Neural cell (in vitro differentiated cells): ENCODE measurements around the gene MYOM1. TPM values are rescaled to one million over a fixed set of nuclear protein-coding genes. Genes with fewer than 3 reads are reported as not detected.

Experiments used
- H2AFZ ChIP-seq: fragments of 200-600, 300-800 bp; sonication (generic), shearing (Covaris generic); 2 replicates; pipeline ENCODE4 v1.6.0; 2014; ENCODE audit warnings: low read depth, mild to moderate bottlenecking, antibody characterized with exemption, low read length, moderate library complexity
- H3F3A ChIP-seq: fragments of 200-600 bp; shearing (Covaris generic); 2 replicates; pipeline ENCODE4 v1.6.1; 2016; ENCODE audit warnings: mild to moderate bottlenecking, moderate library complexity, mixed read lengths, antibody characterized with exemption, low read length; ENCODE audit not compliant: insufficient read depth, poor library complexity, severe bottlenecking
- H3K27ac ChIP-seq: fragments of 200-600, 300-800 bp; sonication (generic), shearing (Covaris generic); 2 replicates; pipeline ENCODE4 v1.5.1; 2014; ENCODE audit warnings: mild to moderate bottlenecking, low read length, moderate library complexity
- H3K27me3 ChIP-seq: fragments of 300-800, 200-600 bp; sonication (generic), shearing (Covaris generic); 2 replicates; pipeline ENCODE4 v1.6.0; 2014; ENCODE audit warnings: mild to moderate bottlenecking, low read depth, low read length, moderate library complexity; ENCODE audit not compliant: insufficient read depth
- H3K36me3 ChIP-seq: fragments of 300-800, 200-600 bp; sonication (generic), shearing (Covaris generic); 2 replicates; pipeline ENCODE4 v1.5.1; 2014; ENCODE audit warnings: mild to moderate bottlenecking, antibody characterized with exemption, low read length, moderate library complexity; ENCODE audit not compliant: insufficient read depth
- H3K4me2 ChIP-seq: fragments of 300-800, 200-600 bp; sonication (generic), shearing (Covaris generic); 2 replicates; pipeline ENCODE4 v1.6.0; 2014; ENCODE audit warnings: mild to moderate bottlenecking, low read length
- H3K4me3 ChIP-seq: fragments of 300-800, 200-600 bp; sonication (generic), shearing (Covaris generic); 2 replicates; pipeline ENCODE4 v1.5.1; 2014; ENCODE audit warnings: mild to moderate bottlenecking, low read length, moderate library complexity
- H3K79me2 ChIP-seq: fragments of 200-600 bp; shearing (Covaris generic); replicated peaks from 2 replicates; pipeline ENCODE4 v1.6.0; 2014; ENCODE audit warnings: mild to moderate bottlenecking, low read length, moderate library complexity; ENCODE audit not compliant: insufficient read depth
- H3K9ac ChIP-seq: fragments of 300-800, 200-600 bp; sonication (generic), shearing (Covaris generic); 2 replicates; pipeline ENCODE4 v1.6.1; 2016; ENCODE audit warnings: mild to moderate bottlenecking, low read length, mixed read lengths
- H3K9me2 ChIP-seq: fragments of 200-600 bp; shearing (Covaris generic); 2 replicates; pipeline ENCODE4 v1.6.1; 2016; ENCODE audit warnings: mild to moderate bottlenecking, low read length, mixed read lengths; ENCODE audit not compliant: insufficient read depth
- H3K9me3 ChIP-seq: fragments of 200-600, 300-800 bp; sonication (generic), shearing (Covaris generic); 2 replicates; pipeline ENCODE4 v1.6.1; 2016; ENCODE audit warnings: mild to moderate bottlenecking, mixed run types, low read length, moderate library complexity, mixed read lengths
- H4K20me1 ChIP-seq: fragments of 200-600 bp; shearing (Covaris generic); 2 replicates; pipeline ENCODE4 v1.6.1; 2016; ENCODE audit warnings: mild to moderate bottlenecking, mixed run types; ENCODE audit not compliant: insufficient read depth
- CTCF ChIP-seq: fragments of 450-650 bp; IDR thresholded peaks from 2 replicates; pipeline ENCODE4 v1.5.1; 2014; ENCODE audit warnings: antibody characterized with exemption, mild to moderate bottlenecking, moderate library complexity; ENCODE audit not compliant: poor library complexity, severe bottlenecking
- EP300 ChIP-seq: fragments of 450-650 bp; conservative IDR thresholded peaks from 2 replicates; pipeline ENCODE4 v1.6.1; 2014; ENCODE audit warnings: antibody characterized with exemption, mild to moderate bottlenecking, moderate library complexity; ENCODE audit not compliant: poor library complexity, severe bottlenecking
- EZH2 ChIP-seq: fragments of 200-600, 300-800 bp; shearing (Covaris generic), sonication (generic); IDR thresholded peaks from 2 replicates; pipeline ENCODE4 v1.6.1; 2014; ENCODE audit warnings: antibody characterized with exemption, low read length, borderline replicate concordance, mild to moderate bottlenecking; ENCODE audit not compliant: insufficient read depth, poor library complexity, severe bottlenecking
- MXI1 ChIP-seq: fragments of 450-650 bp; conservative IDR thresholded peaks from 2 replicates; pipeline ENCODE4 v1.6.1; 2014; ENCODE audit warnings: antibody characterized with exemption, mild to moderate bottlenecking; ENCODE audit not compliant: poor library complexity, severe bottlenecking
- POLR2AphosphoS5 ChIP-seq: IDR thresholded peaks from 2 replicates; pipeline ENCODE4 v1.6.1; 2012
- RAD21 ChIP-seq: fragments of 450-650 bp; conservative IDR thresholded peaks from 2 replicates; pipeline ENCODE4 v1.6.1; 2014; ENCODE audit warnings: antibody characterized with exemption, mild to moderate bottlenecking, moderate library complexity
- REST ChIP-seq: IDR thresholded peaks from 2 replicates; pipeline ENCODE4 v1.6.1; 2012; ENCODE audit warnings: borderline replicate concordance
- SMC3 ChIP-seq: fragments of 450-650 bp; conservative IDR thresholded peaks from 2 replicates; pipeline ENCODE4 v1.6.1; 2014; ENCODE audit warnings: antibody characterized with exemption, mild to moderate bottlenecking, moderate library complexity; ENCODE audit not compliant: poor library complexity
- TAF1 ChIP-seq: IDR thresholded peaks from 2 replicates; pipeline ENCODE4 v1.6.1; 2012; ENCODE audit warnings: low read depth
- polyA plus RNA-seq: library from polyadenylated mRNA; depleted of rRNA; stranded (reverse); fragments of >200 nt; gene quantifications from 2 replicates; pipeline ENCODE4 v1.2.3, GENCODE V29; 2014

The MYOM1 gene
- polyA plus RNA-seq, 1 donor from 2014 or later = 1.7 TPM

GRCh38 chr18:3268306-3268705 lies 48.5 kb upstream of the MYOM1 start:
- H3K9me3 ChIP-seq = no peaks in the 10 kb centered on the region
- no peaks in the 10 kb centered on the region for H3K27me3 ChIP-seq
- H3K9ac ChIP-seq = no peak overlapping the region
- H3K9me2 ChIP-seq = no peaks in the 10 kb centered on the region
- H3K79me2 ChIP-seq = peaks cover 87% of the 10 kb centered on the region
- no peak overlapping the region for H2AFZ ChIP-seq
- no peak overlapping the region for H3K4me3 ChIP-seq
- no peak overlapping the region for H3K27ac ChIP-seq
- H4K20me1 ChIP-seq = peaks cover 4% of the 10 kb centered on the region
- no peak overlapping the region for H3K4me2 ChIP-seq
- no peaks in the 10 kb centered on the region for H3F3A ChIP-seq
- no peaks in the 10 kb centered on the region for H3K36me3 ChIP-seq
- TF ChIP-seq CTCF (no peak), POLR2AphosphoS5 (no peak), EP300 (no peak), MXI1 (no peak), RAD21 (no peak), EZH2 (no peak), TAF1 (no peak), REST (no peak), SMC3 (no peak)

- no peaks in the 10 kb centered on the region for H3K36me3 ChIP-seq
- peaks cover 4% of the 10 kb centered on the region for H4K20me1 ChIP-seq
- H3K27ac ChIP-seq = no peak overlapping the region
- TF ChIP-seq POLR2AphosphoS5 = no peak
- no peaks in the 10 kb centered on the region for H3K9me3 ChIP-seq
- H3K9me2 ChIP-seq = no peaks in the 10 kb centered on the region
- no peaks in the 10 kb centered on the region for H3K27me3 ChIP-seq
- H2AFZ ChIP-seq = no peak overlapping the region
- H3K4me3 ChIP-seq = no peak overlapping the region
- H3F3A ChIP-seq = no peaks in the 10 kb centered on the region
- peaks cover 84% of the 10 kb centered on the region for H3K79me2 ChIP-seq
- H3K4me2 ChIP-seq = no peak overlapping the region
- no peak overlapping the region for H3K9ac ChIP-seq
Measured at GRCh38 chr18:3266062-3266608, 46.4 kb upstream of the MYOM1 start.

GRCh38 chr18:3265564-3266033 lies 45.8 kb upstream of the MYOM1 start:
- no peak overlapping the region for H3K4me2 ChIP-seq
- no peak overlapping the region for H3K9ac ChIP-seq
- H3K9me2 ChIP-seq = no peaks in the 10 kb centered on the region
- no peaks in the 10 kb centered on the region for H3K9me3 ChIP-seq
- no peak overlapping the region for H2AFZ ChIP-seq
- peaks cover 4% of the 10 kb centered on the region for H4K20me1 ChIP-seq
- H3F3A ChIP-seq = no peaks in the 10 kb centered on the region
- no peak overlapping the region for H3K27ac ChIP-seq
- no peaks in the 10 kb centered on the region for H3K27me3 ChIP-seq
- no peak for TF ChIP-seq EZH2
- TF ChIP-seq CTCF = no peak
- TF ChIP-seq POLR2AphosphoS5 = no peak
- TF ChIP-seq SMC3 = no peak
- no peak for TF ChIP-seq TAF1
- TF ChIP-seq RAD21 = no peak
- TF ChIP-seq REST = no peak
- TF ChIP-seq EP300 = no peak
- no peak for TF ChIP-seq MXI1
- H3K36me3 ChIP-seq = no peaks in the 10 kb centered on the region
- H3K4me3 ChIP-seq = no peak overlapping the region
- peaks cover 79% of the 10 kb centered on the region for H3K79me2 ChIP-seq
